ENCODE data around the gene SYCP2.

SYCP2 gene

DNA sequence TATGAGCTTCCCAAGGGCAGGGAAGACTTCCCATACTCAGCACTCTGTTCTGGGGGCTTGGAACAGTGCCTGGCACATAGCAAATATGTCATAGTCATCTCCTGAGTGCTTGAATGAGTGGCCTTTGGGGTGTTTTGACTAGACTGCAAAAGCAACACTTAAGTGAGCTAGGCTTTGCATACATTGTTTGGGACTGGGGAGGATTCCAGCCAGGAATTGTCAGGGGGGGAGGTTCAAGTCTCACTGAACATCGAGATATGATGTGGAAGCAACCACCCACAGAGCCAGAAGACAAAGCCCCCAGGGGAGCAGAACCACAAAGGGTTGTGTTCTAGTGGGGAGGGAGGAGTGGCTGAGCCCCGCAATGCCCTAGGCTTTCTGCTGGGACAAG, 98.4 kb downstream of the SYCP2 start:
- no peak for DNase-seq

DNA sequence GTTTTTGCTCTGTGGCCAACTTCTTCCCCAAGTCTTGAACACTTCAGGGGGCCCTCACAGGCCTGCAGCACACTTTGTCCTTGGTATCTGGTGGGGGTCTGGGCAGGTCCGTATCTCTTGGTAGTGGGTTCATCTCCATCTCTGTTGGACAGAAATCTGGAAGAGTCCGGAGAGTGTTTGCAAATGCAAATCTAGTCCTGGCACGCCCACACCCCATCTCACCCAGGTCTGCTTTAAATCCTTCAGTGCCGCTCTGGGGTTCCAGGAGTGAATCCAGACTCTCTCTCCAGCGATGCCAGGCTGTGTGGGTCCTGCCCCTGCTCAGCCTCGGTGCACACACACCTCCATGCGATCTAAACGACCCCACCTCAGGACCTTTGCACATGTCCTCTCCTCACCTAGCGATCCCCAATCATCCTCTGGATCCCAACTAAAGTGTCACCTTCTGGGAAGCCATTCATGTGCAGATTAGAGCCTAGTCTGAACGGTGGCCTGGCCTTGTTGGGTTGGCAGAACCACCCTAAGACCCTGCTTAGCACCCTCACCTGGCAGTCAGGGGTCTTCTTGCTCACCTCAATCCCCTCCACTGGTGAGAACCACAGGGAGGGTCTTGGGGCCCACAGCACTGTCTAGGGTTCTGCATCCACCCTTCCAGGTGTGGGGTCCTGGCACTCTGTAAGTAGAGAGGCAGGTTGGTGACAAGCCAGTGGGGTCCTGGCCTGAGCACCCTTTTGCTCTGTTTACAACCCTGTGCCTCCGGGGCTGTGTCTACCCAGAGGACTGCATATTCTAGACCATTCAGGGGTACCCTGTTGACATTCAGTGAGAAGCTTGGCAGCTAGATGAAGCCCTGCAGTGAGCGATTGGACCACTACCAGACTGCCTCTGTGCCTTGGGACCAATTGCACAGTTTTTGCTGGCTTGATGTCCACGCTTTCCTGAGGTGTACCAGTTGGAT, 100.8 kb downstream of the SYCP2 start:
- DNase-seq, result no peak

DNA sequence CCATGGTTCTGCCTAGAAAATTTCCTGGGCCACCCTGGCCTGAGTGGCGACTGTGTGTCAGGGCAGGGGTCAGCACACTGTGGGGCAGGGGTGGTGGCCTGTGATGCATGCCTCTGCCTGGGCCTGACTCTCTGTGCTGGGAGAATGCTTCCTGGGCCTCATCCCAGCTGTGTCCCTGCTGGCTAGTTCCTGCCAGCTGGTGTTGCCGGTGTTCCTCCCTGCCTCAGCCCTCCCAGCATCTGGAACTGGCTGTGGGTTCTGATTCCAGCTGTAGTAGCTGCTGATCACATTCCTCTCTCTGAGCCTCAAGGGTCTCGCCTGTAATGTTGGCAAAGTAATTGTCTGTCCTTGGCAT, 101.5 kb downstream of the SYCP2 start:
- no peak for DNase-seq

DNA sequence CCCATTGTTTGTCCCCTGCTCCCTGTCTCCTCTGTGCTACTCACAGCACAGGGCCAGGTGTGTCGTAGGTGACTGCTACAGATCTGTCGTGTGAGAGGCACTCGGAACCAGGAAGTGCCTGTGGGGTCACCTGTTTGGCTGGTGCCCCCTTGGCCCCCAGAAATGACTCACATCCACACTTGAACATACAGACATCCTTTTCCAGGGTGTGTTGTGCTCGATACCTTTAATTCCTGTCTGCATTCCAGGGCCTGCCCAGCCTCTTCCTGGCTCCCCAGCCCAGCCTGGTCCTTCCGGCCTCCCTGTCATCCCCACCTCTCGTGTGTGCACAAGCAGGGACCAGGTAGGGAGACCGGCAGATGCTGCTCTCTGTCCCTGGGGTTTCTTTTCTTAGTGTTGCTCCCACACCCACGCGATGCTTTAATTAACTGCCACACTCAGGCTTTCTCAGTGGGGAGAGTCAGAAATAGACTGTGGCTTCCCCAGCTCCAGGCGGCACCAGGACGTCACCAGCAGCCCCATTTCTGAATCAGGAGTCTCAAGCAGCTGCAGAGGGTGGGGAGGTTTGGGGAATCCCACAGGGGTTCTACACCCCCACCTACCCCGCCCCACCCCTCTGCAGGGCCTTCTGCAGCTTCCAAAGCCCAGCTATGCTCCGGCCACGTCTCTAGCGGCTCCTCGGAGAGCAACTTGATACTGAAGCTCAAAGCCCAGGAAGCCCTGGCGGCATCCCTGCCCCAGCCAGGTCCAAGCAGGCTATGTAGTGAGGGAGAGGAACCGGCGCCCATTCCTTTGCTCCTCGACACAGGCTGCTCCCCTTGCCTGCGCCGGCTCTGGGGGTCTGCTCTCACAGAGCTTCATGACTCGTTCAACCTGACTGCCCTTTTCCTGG, 102.2 kb downstream of the SYCP2 start:
- DNase-seq, result no peak

DNA sequence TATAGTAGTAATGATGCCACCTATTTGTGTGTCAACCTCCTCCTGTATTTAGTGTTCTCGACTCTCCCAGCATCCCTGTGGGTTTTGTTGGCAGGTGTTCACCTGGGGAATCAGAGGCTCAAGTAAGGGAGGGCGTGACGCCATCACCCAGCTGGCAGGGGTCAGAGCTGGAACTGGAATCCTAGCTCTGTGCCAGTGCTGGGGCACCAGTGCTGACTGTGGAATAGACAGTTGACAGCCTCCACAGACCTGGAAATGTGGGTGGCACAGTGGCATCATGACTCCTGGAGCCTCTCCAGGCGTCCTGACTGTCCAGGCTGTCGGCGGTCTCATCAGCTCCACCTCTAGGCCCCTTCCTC, 102.8 kb downstream of the SYCP2 start:
- no peak for DNase-seq

DNA sequence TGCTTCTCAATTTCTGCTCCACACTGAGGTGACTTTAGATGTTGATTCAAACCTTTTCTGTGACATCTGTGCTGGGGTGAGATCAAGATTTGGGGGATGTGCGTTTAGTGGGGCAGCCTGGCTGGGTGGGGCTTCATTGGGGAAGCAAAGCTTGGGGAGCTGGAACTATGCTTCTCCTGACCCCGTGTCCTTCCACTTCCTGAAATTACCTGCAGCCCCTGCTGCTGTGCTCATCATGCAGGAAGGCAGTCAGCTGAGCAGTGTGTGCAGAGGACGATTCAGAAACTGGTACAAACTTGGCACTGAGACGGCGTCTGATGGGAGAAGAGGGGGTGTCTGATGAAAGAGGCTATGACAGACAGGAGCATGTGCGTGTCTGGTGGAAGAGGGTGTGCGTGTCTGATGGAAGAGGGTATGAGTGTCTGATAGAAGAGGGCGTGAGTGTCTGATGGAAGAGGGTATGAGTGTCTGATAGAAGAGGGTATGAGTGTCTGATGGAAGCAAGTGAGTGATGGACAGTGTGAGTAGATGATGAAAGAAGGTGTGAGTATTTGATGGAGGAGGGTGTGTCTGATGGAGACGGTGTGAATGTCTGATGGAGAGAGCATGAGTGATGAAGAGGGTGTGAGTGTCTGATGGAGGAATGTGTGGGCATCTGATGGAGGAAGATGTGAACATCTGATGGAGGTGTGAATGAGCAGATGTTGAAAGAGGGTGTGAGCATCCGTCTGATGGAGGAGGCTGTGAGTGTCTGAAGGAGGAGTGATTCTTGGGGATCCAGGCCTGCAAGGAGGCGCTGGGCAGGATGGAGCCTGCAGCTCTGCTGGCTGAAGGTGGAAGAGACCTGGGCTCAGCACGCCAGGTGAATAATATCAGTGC, 103.4 kb downstream of the SYCP2 start:
- no peak for DNase-seq

DNA sequence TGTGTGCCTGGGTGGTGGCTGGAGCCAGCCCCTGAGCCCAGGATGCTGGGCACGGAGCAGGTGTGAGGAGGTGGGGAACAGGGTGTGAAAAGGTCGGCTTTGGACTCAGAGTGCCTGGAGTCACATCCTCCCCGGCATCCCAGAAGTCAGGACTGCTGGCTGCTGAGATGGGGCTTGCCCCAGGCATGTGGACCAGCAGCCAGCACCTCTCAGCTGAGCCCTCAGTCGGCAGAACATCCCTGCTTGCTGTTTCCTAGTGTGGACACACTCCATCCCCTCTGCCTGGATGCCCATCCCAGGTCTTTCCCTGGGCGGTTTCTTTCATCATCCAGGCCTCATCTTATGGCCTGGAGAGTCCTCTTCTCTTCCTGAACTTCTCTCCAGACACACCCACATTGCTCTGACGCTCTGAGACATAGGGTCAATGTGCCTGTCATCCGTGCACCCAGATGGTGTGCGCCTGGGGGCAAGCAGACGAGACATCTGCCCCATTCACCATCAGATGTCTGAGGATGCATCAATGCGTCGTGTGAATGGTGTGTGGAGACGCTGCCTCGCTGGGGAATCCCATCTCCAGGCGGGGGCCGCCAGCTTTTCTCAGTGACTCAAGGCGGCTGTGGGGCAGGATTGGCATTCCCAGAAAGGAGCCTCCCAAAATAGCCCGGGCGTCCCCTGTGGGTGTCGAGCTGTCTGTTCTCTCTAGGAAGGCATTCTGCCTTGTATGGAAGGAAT, 104.2 kb downstream of the SYCP2 start:
- no peak for DNase-seq

DNA sequence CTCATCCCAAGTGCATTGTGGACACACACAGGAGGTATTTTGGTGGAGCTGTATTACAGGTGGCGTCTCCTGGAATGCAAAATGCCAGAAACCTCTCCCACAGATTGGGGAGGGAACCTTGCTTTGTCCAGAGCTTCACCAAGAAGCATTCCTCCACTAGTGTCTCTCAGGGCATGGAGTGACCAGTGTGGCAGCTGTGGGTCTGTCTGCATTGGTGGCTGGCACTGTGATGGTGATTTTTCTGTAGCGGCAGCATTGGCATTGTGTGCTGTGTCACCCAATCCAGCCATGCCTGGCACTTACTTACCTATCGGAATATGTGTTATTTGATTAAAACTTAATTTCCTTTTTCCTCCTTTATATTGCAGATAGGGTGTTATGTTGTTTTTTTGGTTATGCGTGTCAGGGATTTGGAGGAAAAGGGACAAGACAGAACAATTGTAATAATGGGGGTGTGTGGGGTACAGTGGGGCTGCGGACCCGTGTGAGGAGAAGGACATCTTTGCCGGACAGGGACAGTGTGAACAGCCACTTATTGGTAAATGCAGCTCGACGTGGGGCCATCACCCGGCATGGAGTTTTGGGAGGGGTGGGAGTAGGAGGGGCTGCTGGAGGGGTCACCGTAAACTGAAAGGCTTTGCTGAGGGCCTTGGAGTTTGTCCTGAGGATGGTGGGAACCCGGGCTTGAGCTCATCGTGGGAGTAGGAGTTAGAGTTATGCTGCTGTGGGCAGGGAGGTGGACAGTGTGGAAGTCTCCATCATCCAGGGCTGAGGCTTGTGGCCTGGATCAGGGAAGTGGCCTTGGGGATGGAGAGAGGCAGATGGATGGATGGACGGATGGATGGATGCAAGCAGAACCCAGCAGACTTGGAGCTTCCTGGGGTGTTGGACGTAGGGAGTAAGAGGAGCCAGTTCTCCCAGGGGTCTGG, 105.0 kb downstream of the SYCP2 start:
- no peak for DNase-seq

DNA sequence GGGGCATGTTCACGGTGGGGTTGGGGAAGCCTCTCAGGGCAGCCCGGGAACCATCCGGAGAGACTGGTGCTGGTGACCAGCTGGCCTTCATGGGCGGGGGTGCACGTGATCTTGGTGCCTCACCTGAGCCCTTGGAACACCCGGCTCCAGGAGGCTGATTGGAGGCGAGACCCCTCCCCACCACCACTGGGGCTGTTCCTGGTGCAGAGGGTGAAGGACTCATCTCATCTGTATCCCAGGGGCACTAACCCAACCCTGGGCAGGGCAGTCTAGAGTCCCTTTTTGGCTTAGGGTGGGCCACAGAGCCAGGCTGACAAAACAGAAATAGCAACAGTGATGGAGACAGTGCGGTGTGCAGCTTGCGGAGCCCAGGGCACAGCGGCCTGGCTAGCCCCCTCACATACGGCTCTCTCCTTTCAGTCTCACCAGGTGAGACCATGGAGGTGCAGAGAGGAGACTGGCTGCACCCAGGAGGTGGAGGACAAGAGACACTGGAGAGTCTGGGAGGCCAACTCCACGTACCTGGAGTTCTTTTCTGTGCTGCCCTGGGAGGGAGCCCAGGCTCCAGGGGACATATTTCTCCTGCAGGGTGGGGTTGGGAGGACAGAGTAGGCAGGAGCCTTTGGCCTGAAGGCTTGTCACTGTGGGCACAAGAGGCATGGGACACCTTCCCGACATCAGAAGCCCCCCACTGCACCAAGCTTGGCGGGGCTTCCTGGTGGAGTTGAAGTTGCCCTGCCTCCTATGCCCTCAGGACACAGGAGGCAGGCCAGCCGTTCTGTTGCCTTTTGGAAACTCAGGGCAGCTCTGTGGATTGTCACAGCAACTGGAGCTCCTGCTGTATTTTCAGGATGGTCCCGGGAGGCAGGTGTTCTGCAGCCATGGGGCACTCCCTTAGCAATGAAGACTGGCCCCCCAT, 106.0 kb downstream of the SYCP2 start:
- no peak for DNase-seq

DNA sequence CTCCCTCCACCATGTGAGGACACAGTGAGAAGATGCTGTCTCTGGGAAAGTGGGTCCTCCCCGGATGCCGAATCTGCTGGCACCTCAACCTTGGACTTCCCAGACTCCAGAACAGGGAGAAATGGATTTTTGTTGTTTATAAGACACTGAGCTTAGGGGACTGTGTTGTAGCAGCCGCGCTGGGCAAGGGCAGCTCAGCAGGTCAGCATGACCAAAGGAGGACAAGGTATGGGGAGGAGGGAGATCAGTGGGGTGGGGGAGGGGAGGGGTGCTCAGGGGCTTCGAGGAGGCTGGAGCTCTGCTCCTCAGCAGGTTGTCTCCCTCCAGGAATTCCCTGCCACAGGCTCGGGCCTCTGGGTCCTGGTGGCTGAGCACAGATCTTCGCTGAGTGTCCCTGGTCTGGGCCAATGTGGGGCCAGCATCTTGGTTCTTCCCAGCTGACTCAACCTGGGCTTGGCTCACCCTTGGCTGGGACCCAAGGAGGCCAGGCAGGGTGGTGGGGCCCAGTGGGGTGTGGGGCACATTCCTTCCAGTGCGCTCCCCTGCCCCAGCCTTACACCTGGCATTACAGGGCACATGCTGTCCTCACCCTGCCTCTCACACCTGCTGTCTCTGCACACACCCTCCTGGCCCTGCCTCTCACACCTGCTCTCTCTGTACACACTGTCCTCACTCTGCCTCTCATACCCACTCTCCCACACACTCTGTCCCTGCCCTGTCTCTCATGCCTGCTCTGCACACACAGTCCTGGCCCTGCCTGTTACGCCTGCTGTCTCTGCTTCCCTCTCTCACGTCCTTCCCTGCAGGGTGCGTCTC, 107.3 kb downstream of the SYCP2 start:
- DNase-seq, result no peak

DNA sequence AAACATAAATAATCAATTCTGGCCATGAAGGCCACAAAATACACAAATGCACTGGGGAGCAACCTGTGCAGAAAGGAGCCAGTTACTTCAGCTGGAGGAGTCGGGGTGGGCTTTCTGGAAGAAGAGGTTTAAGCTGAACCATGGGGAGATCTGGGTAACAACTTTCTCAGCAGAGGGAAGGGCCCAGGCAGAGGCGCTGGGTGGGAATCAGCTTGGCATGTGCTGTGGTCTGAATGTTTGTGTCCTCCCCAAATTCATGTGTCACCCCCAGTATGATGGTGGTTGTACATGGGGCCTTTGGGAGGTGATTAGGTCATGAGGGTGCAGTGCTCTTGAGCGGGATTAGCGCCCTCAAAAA, 107.9 kb downstream of the SYCP2 start:
- DNase-seq, result no peak

DNA sequence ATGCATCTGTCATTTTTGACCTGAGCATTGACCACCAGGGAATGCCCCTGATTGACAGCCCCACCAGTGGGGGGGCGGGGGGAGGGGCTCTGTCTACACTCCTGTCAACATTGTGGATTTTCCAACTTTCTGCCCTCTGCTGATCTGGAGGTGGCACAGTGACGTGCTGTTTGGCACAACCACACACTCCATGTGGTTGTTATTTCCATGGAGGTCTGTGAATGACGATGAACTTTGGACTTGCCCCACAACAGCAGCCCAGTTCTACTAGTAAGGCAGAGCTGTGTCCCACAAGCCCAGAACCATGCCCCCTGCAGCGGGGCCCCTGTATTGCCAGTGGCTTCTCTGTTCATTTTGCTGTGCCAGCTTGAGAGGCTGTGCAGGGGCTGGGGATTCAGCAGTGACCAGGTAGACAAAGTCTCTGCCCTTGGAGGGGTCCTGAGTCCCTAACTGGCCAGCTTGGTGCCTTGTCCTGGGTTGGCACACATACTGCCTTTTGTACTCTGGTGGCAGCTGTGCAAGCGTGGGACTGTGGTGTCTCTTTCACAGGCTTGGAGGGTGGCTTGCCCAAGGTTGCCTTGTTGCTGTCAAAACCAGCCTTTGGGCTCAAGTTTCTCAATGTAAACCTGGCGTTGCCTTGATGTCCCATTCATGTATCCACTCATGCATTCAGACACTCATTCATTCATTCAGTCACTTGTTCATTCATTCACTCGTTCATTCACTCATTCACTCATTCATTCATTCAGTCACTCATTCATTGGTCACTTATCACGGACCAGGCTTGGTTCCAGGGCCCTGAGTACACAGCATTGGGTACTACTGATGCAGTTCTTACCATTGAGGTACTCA, 108.5 kb downstream of the SYCP2 start:
- no peak for DNase-seq

DNA sequence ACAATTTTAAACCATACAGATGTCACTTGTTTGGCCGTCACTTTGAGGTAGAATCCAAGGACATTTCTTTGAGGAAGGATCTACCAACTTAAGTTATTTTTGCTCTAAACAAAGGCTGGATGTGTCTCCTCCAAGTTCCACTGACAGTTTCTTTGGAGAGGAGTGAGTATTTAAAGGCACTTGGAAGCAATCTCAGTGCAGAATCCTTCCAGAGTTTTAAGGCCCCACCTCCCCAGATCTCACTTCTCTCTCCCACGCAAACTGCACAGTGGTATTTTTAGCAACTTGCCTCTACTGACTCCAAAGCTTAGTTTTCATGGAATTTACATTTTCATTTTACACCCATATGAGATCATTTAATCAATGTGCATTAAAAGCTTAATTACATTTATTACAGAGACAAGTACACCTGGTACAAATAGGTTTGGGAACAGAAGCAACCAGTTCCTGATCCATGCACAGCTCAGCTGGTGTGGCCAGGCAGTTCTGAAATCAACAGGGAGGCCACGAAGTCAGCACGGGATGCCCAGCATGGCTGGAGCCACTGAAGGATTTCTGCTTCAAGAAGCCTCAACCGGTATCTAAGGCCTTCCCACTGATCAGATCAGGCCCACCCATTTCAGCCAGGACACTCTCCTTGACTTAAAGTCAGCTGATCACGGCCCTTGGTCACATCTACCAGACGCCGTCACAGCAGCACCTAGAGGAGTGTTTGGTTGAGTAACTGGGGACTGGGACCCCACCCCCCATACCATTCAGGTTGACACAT, 109.8 kb downstream of the SYCP2 start:
- DNase-seq, result no peak

DNA sequence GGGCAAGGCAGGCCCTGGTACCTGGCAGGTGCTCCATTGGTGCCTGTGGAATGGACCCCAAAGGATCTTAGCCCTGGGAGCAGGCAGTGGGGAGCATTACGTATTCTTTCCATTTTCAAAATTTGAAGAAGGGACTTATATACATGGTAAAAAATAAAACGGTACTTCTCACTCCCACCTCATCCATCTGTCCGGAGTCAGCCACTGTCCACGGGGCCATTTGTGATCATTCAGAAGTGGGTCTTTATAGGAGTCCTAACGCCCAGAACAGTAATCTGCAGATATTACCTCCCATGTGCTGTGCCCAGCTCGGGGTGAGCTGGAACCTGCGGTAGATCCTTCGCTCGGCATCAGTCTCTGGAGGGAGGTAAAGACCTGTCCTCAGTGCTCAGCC, 110.4 kb downstream of the SYCP2 start:
- DNase-seq, result no peak

DNA sequence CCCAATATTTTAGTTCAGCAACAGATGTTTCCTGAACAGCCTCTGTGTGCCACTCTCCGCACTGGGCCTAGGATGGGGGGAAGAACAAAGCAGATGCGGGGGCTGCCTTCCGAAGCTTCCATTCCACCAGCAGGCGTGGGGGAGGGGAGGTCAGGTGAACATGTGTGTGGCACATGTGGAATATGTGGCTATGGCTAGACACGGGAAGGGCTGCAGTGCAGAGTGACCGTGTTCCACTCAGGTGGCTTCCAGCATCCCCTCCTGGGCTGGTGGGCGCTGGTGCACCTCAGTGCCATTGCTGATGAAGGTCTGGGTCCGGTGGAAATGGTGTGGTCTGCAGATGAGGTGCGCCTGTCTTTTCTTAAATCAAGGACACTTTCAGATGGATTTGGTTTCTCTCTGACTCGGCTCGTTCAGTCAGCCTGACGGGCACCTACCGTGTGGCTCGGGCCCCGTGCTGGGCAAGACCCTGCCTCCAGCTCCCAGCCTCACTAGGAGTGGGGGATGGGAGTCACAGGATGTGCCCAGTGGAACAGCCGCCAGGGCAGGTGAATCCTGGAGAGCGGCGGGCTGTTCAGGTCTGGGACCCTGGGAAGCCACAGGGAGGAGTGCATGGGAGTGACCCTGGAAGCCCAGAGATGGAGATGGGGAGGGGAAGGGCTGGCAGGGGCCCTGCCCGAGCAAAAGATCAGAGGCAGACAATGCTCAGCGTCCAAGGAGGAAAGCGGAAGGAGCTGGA, 111.0 kb downstream of the SYCP2 start:
- no peak for DNase-seq

DNA sequence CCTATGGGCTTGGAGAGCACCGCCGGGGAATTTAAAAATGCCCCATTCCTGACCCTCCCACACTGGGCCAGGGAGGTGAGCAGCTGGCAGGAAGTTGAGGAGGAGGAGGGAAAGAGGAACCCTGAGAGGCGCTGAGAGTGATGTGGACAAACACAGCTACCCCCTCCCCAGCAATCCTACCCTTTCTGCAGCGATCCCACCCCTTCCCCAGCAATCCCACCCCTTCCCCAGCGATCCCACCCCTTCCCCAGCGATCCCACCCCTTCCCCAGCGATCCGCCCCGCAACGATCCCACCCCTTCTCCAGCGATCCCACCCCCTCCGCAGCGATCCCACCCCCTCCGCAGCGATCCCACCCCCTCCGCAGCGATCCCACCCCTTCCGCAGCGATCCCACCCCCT, 111.6 kb downstream of the SYCP2 start:
- no peak for DNase-seq

DNA sequence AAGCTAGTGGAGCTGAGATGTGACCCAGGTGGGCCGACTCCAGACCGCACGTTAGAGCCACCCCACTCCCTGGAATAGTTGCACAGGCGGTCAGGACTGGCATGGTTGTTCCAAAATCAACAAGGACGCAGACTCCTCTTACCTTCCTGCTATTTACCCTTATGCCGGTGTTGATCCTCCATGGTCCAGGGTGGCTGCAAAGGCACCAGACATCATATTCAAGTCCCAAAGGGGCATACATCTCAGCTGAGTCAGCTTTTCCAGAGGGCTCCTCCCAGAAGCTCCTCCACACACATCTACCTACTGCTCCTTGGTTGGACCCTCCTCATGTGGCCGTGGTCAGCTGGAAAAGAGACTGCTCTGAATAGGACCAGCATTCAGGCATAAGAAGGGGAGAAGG, 112.2 kb downstream of the SYCP2 start:
- DNase-seq, result no peak

All from T-helper 2 cell (primary cell).